CD4-positive, alpha-beta T cell (primary cell): ENCODE results near the gene NCKAP5. TPM values are rescaled to one million over a fixed set of nuclear protein-coding genes. Genes with fewer than 3 reads are reported as not detected.

Experiments
- ATAC-seq: fragments of 200-7000 bp; cut with Tn5 transposase; one replicate; pipeline ENCODE4 v1.10.0; 2022; ENCODE audit warnings: mild to moderate bottlenecking; ENCODE audit not compliant: poor library complexity
- CTCF ChIA-PET: fragments of 350-600 bp; sonication (Branson Sonifier 250); formaldehyde crosslinking; loops from one replicate; lab custom pipeline; 2021; ENCODE audit warnings: antibody characterized with exemption, inconsistent platforms; lab: Charles Lee
- POLR2A ChIA-PET: fragments of 350-600 bp; sonication (Branson Sonifier 250); formaldehyde crosslinking; loops from one replicate; lab custom pipeline; 2021; ENCODE audit warnings: antibody characterized with exemption, inconsistent platforms; lab: Charles Lee
- DNase-seq, 14 experiments: peaks; one replicate each; pipeline ENCODE4 v3.0.0-alpha.2; 2013 to 2020; ENCODE audit warnings: mixed read lengths in 2 of 14
- H3K27ac ChIP-seq, 2 donors: one replicate each; pipeline versions ENCODE4 v1.5.1 to v1.7.0; 2013; ENCODE audit warnings: low read length in 2 of 2, low read depth in 1 of 2, mild to moderate bottlenecking in 1 of 2
- H3K27me3 ChIP-seq, 2 experiments: 1 replicate in 1 of 2; 2 replicates in 1 of 2; pipeline versions ENCODE4 v1.6.1 to v1.7.0; 2013; ENCODE audit warnings: low read length in 2 of 2, control low read depth in 1 of 2, mild to moderate bottlenecking in 1 of 2, moderate library complexity in 1 of 2; ENCODE audit not compliant: insufficient read depth in 2 of 2, control insufficient read depth in 1 of 2
- H3K36me3 ChIP-seq: one replicate; pipeline ENCODE4 v1.6.1; 2013; ENCODE audit warnings: low read length, control low read depth; ENCODE audit not compliant: insufficient read depth
- H3K4me1 ChIP-seq: one replicate; pipeline ENCODE4 v1.6.1; 2013; ENCODE audit warnings: low read length, control low read depth; ENCODE audit not compliant: insufficient read depth
- H3K4me3 ChIP-seq: one replicate; pipeline ENCODE4 v1.5.1; 2013; ENCODE audit warnings: mild to moderate bottlenecking, low read length, moderate library complexity
- H3K9me3 ChIP-seq, 2 experiments: 1 replicate in 1 of 2; 2 replicates in 1 of 2; pipeline versions ENCODE4 v1.6.1 to v1.7.0; 2013; ENCODE audit warnings: low read length in 2 of 2, mild to moderate bottlenecking in 2 of 2, control low read depth in 1 of 2, moderate library complexity in 1 of 2; ENCODE audit not compliant: control insufficient read depth in 1 of 2, insufficient read depth in 1 of 2
- H3K27ac Mint-ChIP-seq: one replicate; pipeline ENCODE4 v1.8.0; 2020; ENCODE audit warnings: mixed read lengths
- H3K27me3 Mint-ChIP-seq: one replicate; pipeline ENCODE4 v1.8.0; 2021; ENCODE audit warnings: mixed read lengths
- H3K36me3 Mint-ChIP-seq: one replicate; pipeline ENCODE4 v1.8.0; 2021; ENCODE audit warnings: low read depth, mixed read lengths
- H3K4me1 Mint-ChIP-seq: one replicate; pipeline ENCODE4 v1.8.0; 2021; ENCODE audit warnings: low read depth, mixed read lengths
- H3K4me3 Mint-ChIP-seq: one replicate; pipeline ENCODE4 v1.8.0; 2020; ENCODE audit warnings: mild to moderate bottlenecking, mixed read lengths
- H3K9me3 Mint-ChIP-seq: one replicate; pipeline ENCODE4 v1.8.0; 2020; ENCODE audit warnings: mixed read lengths
- intact Hi-C, 2 experiments: fragments of 100-400 bp; cut with DNase I in 1 of 2; cut with micrococcal nuclease in 1 of 2; formaldehyde crosslinking; loops; one replicate each; pipeline versions ENCODE4 v1.15.1 to v1.9.0; 2023 to 2025; cut with DNase I, micrococcal nuclease
- total RNA-seq, 174 experiments: library from RNA in 2 of 174; stranded (reverse) in 2 of 174; gene quantifications; one replicate each; pipeline ENCODE4 v1.2.3 and lab custom pipeline; 2021 to 2026
- TF ChIP-seq, protein P1 (sequence below): fragments of 200-600 bp; IDR thresholded peaks from one replicate; pipeline ENCODE4 v1.8.0; 2022; ENCODE audit warnings: antibody characterized with exemption, mild to moderate bottlenecking

The NCKAP5 gene
- total RNA-seq, 2 experiments from 2014 or later: not detected

DNA sequence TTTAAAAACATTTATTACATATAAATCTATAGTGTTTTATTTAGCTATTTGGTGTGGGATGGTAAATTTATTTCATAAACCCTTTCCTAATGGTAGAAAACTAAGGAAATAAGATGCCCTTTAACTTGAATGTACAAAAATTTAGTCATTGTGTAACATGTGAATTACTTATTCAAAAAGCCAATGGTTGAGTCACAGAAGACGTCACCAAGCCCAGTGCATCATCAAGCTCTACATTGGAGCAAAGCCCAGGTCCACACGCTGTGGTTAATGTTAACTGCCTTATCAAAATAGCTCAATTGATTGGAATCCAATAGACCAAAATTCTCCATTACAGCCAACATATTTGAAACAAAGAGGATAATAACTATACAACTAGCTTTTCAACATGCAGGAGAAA, 752.7 kb downstream of the NCKAP5 start:
- H3K27ac Mint-ChIP-seq: no peak overlapping the region
- no peaks in the 10 kb centered on the region for H3K4me1 ChIP-seq
- TF ChIP-seq, protein P1, sequence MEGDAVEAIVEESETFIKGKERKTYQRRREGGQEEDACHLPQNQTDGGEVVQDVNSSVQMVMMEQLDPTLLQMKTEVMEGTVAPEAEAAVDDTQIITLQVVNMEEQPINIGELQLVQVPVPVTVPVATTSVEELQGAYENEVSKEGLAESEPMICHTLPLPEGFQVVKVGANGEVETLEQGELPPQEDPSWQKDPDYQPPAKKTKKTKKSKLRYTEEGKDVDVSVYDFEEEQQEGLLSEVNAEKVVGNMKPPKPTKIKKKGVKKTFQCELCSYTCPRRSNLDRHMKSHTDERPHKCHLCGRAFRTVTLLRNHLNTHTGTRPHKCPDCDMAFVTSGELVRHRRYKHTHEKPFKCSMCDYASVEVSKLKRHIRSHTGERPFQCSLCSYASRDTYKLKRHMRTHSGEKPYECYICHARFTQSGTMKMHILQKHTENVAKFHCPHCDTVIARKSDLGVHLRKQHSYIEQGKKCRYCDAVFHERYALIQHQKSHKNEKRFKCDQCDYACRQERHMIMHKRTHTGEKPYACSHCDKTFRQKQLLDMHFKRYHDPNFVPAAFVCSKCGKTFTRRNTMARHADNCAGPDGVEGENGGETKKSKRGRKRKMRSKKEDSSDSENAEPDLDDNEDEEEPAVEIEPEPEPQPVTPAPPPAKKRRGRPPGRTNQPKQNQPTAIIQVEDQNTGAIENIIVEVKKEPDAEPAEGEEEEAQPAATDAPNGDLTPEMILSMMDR: no peak
- DNase-seq (no peak), ATAC-seq (no peak)
- no peaks in the 10 kb centered on the region for H3K36me3 ChIP-seq
- H3K4me1 Mint-ChIP-seq: no peaks in the 10 kb centered on the region
- no peak overlapping the region for H3K27ac ChIP-seq
- H3K9me3 ChIP-seq: peaks cover 0 to 15% of the 10 kb centered on the region in 2 experiments
- H3K27me3 ChIP-seq: no peaks in the 10 kb centered on the region
- no peaks in the 10 kb centered on the region for H3K36me3 Mint-ChIP-seq
- POLR2A ChIA-PET: no interaction called here
- CTCF ChIA-PET: interaction anchor here (0.6 kb wide), 1 partner anchor 634 kb away, joined by 3 read pairs; no protein-coding TSS in a partner anchor
- intact Hi-C loops: no loop called here
- no peaks in the 10 kb centered on the region for H3K9me3 Mint-ChIP-seq
- no peak overlapping the region for H3K4me3 ChIP-seq
- no peak overlapping the region for H3K4me3 Mint-ChIP-seq
- no peaks in the 10 kb centered on the region for H3K27me3 Mint-ChIP-seq

DNA sequence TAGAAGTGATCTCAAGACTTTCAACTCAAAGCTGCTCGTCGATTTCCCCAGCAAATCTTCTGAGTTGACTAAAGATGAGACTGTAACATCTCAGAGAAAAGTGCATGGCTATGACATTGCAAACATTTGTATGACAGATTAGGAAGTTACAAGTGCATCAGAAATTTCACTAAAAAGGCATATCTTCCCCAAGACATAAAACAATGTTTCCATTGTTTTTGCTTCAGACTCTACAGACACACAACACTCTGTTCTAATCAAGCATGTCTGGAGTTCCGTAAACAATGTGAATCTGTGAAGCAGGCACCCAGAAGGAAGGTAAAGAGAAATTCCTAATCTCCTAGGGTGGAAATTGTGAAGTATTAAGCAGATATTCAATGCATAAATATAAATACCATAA, 753.6 kb downstream of the NCKAP5 start:
- Histone ChIP-seq H3K36me3 (no peaks in the 10 kb centered on the region), H3K4me1 (no peaks in the 10 kb centered on the region), H3K9me3 (peaks cover 0 to 15% of the 10 kb centered on the region in 2 experiments), H3K4me3 (no peak overlapping the region), H3K27ac (no peak overlapping the region), H3K27me3 (no peaks in the 10 kb centered on the region)
- DNase-seq: no peak
- Mint-ChIP-seq H3K27ac (no peak overlapping the region), H3K4me1 (no peaks in the 10 kb centered on the region), H3K4me3 (no peak overlapping the region), H3K27me3 (no peaks in the 10 kb centered on the region), H3K9me3 (no peaks in the 10 kb centered on the region), H3K36me3 (no peaks in the 10 kb centered on the region)
- intact Hi-C loops: no loop called here
- ChIA-PET POLR2A (no interaction called here), CTCF (no interaction called here)
- TF ChIP-seq, protein P1: no peak
- ATAC-seq: no peak

DNA sequence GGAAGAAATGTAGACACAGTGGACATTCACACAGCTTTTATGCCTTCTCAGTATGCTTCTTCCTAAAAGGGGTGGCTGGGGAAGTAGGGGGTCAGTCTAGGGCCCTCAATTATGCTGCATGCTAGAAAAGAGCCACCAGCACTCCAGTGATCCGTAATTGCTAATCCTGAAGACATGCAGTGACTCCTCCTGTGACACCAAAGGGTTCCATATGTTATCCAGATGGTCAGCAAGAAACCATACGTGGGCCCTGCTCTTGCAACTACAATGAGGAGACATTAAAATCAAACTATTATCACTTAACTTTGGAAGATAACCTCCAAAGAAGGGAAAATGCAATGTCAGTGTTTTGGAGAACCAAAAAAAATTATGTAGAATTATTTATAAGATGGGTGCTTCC, 754.8 kb downstream of the NCKAP5 start:
- Mint-ChIP-seq H3K36me3 (no peaks in the 10 kb centered on the region), H3K9me3 (peaks cover 3% of the 10 kb centered on the region), H3K4me1 (no peaks in the 10 kb centered on the region), H3K4me3 (no peak overlapping the region), H3K27me3 (no peaks in the 10 kb centered on the region), H3K27ac (no peak overlapping the region)
- intact Hi-C loops: no loop called here
- CTCF ChIA-PET: no interaction called here
- no peaks in the 10 kb centered on the region for H3K4me1 ChIP-seq
- H3K9me3 ChIP-seq: peaks cover 0 to 15% of the 10 kb centered on the region in 2 experiments
- no peaks in the 10 kb centered on the region for H3K27me3 ChIP-seq
- POLR2A ChIA-PET: no interaction called here
- H3K36me3 ChIP-seq: no peaks in the 10 kb centered on the region
- no peak for DNase-seq
- no peak for ATAC-seq
- no peak overlapping the region for H3K4me3 ChIP-seq
- H3K27ac ChIP-seq: no peak overlapping the region
- TF ChIP-seq, protein P1: no peak
